T-helper 9 cell (primary cell): ENCODE results near the gene SMPD3.
A peak's percentile ranks its signal among the peaks of the same experiment; 100 is the strongest.

Experiments
- DNase-seq: peaks from one replicate; pipeline ENCODE4 v3.0.0-alpha.2; 2020

SMPD3 gene

DNA sequence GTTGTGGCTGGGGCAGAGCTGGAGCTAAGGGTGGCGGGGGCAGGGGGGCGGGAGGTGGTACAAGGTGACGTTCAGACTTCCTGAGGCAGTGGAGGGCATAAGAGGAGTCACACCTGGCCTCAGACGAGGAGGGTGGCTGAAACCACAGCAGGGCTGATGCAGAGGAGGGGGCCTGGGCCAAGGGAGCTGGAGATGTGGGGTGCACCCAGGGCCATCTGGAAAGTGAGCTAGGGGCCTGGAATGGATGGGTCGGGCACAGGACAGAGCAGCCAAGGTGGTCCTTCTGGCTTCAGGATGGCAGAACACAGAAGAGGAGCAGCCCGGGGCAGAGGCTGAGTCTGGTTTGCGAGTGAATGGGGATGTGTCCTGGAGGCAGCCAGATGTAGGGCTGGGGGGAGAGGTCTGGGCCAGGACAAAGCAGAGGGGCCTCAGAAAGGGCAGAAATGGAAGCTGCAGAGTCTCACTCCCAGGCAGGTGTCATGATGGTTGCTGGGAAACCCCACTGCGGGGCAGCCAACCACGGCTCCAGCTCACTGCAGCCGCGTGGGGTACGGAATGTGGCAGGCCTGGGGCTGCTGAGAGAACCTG, 79.9 kb downstream of the SMPD3 start:
- no peak for DNase-seq

DNA sequence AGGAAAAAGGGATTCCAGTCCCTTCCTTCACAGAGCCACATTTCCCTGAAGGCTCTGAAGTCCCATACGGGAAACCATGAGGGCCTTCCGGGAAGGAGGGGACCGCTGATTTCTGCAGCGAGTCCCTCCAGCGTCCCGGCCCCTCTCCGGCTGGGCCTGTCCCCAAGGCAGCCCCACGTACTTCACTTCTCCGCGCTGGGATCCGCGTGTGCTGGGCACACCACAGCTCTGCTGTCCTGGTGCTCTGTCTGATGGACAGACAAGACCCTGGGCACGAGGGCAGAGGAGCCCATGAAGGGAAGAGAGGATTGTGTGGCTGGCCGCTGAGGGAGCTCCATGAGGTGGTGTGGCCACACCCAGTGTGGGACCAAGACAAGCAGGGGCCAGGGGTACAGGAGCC, 80.4 kb downstream of the SMPD3 start:
- DNase-seq, result no peak

DNA sequence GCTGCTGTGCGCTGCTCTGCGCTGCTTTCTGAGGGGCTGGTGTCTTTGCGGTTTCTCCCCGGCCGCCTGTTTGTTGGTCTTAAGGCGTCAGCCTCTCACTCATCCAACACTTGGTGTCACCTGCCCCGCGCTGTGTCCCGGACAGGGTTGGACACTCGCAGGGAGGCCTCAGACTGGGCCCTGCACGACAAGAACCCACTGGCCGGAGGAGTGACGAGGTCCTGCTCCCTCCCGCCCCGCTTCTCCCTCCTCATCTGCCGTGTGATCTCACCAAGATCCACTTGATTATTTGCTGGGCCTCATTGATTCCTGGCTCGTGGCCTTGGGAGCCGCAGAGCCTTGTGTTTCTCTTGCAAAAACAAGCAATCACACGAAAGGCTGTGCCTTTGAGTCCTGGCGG, 80.9 kb downstream of the SMPD3 start:
- DNase-seq, result no peak

DNA sequence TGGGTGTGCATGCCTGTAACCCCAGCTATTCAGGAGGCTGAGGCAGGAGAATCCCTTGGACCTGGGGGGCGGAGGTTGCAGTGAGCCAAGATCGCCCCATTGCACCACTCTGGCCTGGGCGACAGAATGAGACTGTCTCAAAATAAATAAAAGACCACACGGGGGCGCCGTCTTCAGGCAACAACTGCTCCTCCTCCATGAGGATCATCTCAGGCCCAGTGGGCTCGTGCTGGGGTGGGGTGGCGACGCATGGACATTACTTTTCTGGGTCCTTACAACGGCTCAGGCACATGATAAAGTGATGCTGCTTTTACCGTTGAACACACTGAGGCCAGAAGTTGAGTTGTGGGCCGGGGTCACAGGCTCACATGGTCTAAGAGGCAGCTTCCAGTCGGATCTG, 81.3 kb downstream of the SMPD3 start:
- peak; percentile 34 for DNase-seq

DNA sequence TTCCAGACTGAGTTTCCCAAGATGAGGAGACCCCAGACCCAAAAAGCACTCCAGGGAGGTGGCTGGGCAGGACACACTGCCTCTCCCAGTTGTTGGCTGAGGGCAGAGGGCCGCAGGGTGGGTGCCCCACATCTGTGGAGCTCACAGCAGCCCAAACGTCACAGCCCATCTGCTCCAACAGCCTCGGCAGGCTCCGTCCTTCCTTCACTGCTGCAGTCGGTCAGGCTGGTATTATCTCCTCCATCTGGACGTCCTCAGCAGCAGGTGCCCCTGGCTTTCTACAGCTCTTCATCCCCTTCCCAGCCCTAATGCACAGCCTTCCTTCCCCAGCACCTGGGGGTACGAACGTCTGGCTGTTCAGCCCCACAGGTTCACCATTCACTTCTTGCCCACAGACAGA, 82.2 kb downstream of the SMPD3 start:
- no peak for DNase-seq

DNA sequence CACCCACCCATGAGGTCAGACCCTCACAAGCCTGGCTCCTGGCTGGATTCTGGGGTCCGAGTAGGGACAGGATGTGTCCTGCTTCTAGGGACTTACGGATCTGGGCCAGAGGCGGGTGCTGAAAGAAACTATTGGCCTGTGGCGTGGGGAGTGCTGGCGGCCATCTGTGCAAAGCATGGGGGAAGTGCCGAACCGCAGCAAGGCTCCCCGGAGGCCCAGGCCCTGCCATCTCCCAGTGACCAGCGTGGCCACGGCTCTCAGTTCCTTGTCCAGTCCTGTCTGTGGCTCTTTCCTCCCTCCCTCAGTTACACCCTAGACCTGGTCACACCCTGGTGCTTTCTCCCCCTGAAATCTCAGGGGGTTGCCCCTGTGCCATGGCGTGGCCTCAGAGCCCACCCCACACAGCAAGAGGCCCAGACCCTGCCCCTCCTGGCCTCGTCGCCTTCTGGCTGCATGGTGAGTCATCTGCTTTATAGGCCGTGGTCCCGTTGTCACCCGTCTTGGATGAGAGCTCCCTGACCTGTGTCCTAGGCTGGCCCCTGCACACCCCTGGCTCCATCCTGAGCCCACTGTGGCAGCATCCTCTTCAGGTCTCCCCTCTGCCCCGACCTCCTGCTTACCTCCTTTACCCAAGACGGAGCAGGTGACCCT, 83.0 kb downstream of the SMPD3 start:
- no peak for DNase-seq

DNA sequence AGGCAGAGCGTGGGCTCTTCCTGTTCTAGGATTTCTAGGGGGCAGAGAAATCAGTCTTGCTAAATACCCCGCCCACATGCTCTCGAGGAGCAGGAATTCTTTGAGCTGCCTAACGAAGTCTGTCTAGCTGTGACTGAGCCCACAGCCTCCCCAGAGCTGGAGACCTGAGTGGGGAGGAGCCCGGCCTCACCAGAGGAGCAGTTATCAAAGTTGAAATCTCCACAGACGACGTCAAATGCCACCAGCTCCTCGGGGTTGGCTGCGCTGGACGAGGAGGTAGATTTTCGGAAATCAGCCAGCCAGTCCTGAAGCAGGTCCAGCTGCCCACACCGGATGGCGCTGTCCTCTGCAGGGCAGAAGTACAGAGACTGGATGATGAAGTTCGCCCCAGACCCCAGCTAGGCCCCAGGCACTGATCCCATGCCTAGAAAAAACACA, 83.7 kb downstream of the SMPD3 start:
- no peak for DNase-seq

DNA sequence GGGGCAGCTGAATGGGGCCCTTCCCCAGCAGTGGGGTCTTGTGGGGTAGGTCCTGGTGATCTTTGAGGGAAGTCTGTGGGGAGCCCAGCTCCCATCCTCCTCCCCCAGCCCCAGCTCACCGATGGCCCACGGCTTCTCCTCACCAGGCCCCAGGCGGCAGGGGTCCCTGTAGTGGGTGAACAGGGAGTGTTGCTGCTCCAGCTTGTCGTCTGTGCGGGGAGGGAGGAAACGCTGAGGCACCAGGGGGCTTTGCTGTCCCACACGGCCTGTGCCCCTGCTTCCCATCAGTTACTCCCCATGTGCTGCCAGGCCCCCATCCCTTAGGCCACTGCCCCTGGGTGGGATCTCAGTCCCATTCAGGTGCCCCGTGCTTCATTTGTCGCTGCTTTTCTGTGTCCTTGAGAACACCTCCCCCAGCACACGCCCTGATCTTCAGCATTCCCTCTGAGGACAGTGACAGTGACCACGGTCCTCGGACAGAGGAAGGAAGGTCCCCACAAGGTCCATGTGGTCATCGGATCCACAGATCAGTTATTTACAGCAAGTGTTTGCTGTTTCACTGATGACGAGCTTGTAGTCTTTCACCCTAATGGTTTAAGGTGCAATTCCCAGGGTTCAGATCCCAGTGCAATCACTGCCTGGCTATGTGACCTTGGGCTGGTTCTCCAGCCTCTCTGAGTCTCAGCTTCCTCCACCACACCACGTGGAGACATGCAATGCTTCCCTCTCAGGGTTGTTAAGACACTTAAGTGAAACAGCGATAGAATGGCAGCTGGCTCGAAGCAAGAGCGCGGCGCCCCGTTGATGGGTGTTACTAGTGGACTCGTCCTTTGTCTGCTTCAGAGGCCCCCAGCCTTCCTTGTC, 84.4 kb downstream of the SMPD3 start:
- no peak for DNase-seq

DNA sequence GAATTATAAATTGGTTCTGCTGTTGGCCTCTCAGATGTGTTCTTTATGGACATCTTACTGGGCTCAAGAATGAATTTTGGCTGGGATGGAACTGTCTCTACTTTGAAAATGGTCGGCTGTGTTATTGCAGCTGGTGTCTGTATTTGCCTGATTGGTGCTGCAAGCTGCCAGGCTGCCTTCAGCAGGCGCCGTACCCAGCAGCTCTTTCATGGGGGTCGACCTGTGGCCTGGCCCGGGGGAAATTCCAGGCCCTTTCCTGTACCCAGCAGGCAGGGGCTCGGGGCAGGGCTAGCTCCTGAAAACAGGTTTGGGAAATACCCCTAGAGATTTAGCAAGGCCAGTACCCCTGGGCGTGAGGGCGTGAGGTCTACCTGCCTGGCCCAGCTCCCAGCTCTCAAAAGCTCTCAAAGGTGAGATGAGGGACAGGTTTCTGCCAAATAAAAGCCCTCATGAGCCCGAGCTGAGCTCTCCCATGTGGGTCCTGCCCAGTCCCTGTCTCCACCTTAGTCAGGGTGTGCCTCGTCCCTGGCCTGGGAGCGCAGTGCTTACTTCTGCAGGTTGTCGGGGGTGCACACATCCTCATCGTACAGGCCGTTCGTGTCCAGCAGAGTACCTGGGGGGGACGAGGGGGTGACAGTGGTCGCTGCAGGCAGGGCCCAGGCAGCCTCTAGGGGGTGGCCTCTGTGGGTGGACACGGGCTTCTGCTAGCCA, 85.2 kb downstream of the SMPD3 start:
- no peak for DNase-seq

DNA sequence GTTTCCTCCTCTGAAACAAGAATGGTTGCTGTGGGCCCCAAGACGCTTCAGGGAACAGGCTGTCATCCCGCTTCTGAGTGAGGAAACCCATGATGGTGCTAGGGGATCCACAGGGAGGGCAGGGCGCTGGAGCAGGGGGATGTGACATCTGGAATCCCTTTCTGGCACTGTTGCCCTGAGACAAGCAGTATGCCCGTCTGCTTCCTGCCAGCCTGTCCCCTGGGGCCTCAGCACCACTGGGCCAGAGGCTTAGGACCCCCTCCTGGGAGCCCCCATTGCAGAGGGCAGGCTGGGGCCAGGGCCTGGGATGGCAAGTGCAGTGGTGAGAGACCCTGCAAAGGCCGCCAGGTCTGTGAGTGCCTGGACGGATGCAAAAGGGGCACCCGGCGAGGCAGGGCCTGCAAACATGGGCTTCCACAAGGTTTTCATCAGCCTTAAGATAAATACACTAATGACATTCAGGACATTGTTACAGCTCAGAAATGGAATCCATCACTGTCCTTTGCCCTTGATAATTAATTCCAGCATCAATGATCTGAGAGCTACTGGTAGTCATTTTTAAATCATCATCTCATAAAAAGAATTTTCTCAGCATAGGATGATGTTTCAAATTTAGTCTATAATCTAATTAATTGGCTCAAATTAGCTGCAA, 85.9 kb downstream of the SMPD3 start:
- DNase-seq, result no peak

DNA sequence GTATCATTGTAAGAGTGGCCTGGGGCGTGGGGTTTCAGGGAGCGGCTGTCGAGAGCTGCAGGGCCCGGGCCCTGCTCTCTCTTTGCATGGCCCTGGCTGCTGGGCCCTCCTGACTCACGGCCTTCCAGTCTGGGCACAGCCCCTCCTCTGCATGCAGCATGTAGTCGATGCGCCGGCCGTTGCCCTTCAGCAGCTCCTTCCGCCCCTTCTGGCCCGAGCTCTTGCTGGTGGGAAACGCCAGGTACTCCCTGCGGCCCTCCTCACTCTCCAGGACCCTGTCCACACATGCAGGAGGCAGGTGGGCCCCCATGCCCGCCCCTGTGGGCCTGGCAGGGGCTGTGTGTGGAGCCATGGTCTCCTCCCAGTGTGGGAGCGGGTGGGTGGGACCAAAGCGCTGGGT, 86.8 kb downstream of the SMPD3 start:
- no peak for DNase-seq

DNA sequence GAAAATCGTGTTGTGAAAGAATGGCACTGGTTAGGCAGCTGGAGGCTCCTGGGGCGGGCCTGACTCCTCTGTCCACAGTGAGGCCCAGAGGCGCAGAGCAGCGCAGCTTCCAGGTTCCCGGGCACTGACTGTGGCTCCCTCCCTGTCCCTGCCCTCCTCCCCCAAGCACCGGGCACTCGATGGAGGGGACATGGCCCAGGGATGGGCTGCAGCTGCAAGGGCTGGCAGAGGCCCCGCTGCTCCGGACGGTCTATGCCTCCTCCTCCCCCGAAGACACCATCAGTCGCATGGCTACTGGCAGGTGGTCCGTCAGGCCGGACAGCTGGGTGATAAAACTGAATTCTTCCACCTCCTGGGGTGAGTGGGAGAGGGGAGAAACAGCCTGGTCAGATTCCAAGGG, 87.4 kb downstream of the SMPD3 start:
- DNase-seq, result no peak

DNA sequence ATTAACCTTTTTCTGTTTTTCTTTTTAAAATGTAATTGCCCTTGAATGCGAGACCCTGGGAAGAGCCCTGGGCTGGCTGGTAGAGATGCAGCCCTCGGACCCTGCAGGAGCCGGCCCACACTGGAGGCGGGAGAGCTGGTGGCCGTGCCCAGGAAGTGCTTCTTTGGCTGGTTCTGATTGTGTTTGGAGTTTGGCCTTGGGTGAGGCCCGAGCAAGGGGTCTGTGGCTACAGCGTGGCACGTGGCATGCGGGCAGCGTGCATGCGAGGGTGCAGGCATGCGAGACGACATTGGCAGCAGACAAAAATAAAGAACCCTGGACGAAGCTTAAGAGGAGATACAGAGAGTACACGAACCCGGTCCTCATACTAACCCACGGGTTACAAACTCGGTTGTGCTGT, 87.8 kb downstream of the SMPD3 start:
- DNase-seq, result no peak

DNA sequence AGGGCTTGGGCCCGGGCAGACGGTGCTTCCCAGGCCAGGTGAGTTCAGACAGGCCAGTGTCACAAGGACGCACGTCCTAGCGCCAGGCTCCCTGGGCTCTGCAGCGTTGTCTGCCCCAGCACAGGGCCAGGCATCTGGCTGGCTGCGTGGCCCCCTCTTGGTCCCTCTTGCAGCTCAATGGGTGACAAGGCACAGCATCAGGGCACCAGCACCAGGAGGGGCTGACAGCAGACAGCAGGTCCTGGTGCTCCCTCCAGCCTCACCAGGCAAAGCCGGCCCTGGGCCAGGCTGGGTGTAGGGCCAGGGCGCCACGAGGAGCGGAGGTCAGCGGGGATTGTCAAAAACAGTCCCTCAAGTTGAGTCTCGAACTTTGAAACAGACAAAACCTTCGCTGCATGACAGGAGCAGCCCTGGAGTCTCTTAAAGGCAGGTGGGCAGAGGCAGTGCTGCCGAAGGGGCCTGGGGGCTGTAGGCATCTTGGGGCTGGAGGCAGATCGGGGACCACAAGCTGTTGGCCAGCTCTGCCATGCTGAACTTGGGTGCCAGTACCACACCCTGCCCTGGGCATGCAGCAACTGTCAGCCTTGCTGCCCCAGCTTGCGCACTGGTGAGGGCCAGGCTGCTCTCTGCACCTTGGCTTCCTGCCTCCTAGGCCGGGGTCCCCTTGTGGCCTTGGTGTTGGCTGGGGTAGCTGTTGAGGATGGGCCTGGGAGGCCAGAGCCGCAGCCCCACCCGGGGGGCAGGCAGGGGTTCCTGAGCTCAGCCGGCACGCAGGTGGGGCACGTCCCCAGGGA, 88.7 kb downstream of the SMPD3 start:
- no peak for DNase-seq

DNA sequence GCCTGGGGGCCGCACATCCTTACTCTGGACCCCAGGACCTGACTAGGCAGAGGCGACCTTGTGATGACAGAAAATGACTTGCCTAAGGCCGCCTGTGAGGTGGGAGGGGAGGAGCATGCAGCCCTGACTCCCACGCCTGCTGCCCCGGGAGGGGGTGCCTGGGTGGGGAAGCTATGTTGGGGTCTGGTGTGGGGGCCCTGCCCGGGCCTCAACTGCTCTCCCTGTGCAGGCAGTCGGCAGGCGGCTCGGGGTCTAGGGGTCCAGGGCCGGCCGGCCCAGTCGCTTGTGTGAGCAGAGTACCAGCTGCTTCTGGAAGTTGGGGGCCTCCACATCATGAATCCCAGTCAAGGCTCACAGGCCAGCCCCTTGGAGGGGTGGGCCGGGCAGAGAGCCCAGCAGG, 89.4 kb downstream of the SMPD3 start:
- DNase-seq, result no peak

DNA sequence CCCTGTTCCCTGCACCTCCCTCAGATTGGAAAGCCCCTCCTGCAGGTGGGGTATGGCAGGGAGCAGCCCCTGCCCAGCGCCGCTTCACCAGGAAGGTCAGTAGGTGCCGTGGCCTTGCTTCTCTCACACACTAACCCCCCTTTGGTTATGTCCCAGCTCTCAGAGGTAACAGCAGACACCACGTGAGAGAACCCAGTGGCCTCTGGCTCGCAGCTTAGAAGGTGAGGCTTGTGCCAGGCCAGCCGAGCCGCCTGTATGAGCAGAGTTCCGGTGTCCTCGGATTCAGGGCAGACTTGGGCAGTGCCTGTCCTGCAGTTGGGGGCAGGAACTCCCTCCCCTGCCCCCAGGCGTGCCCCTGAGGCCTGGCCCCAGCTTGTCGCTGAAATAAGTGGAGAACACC, 90.4 kb downstream of the SMPD3 start:
- DNase-seq, result no peak

DNA sequence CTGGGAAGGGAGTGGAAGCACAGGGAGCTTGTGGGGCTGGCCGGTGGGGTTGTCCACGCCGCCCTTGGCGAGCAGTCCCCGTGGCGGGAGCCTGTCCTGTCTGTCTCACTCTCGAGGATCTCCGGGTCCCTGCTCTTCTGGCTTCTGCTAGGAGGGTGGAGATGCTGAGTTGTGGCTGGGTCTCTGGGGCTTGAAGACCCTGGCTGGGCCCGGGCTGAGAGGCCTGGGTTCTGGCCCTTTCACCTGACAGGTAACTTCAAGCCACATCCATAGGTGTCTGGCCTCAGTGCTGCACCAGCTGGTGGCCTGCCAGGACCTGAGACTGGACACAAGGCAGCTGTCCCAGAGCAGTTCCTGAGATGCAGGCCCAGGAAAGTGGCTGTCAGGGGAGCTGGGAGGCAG, 90.8 kb downstream of the SMPD3 start:
- no peak for DNase-seq

DNA sequence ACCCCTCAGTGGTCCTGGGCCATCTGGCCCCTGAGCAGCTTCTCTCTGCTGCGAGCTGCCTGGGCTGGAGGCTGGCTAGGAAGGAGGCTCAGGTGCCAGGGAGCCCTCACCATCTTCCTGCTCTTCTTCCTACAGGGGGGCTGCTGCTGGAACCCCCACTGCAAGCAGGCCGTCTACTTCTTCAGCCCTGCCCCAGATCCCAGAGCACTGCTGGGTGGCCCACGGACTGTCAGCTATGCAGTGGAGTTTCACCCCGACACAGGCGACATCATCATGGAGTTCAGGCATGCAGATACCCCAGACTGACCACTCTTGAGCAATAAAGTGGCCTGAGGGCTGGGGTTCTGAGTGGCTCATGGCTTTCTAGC, 91.4 kb downstream of the SMPD3 start:
- no peak for DNase-seq

DNA sequence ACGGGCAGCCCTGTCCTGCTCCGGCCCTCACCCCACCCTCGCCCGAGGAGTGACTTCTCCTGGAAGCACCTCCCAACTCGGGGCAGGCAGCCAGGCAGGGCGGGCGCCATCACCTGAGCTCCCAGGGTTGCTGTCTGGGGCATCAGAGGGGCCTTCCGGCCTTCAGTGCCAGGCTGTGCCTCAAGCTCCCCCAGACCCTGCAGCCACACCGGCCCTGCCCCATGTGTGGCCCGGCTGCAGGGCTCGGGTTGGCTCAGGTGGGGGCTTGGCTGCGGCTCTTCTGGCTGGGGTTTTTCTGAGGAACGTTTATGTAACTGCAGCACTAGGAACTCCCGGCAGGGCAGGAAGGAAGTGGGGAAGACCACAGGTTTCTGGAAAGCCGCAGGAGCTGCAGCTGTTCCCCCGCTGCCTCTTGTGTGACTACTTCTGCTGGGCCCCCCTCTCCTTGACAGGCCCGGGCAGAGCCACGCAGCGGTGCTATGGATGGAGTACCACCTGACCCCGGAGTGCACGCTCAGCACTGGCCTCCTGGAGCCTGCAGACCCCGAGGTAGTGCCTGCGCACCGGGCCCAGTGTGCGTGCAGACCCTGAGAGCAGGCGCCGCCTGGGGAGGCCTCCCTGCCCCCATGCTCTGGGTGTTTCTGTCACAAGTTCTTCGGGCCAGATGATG, 91.9 kb downstream of the SMPD3 start:
- peak; percentile 59 for DNase-seq

DNA sequence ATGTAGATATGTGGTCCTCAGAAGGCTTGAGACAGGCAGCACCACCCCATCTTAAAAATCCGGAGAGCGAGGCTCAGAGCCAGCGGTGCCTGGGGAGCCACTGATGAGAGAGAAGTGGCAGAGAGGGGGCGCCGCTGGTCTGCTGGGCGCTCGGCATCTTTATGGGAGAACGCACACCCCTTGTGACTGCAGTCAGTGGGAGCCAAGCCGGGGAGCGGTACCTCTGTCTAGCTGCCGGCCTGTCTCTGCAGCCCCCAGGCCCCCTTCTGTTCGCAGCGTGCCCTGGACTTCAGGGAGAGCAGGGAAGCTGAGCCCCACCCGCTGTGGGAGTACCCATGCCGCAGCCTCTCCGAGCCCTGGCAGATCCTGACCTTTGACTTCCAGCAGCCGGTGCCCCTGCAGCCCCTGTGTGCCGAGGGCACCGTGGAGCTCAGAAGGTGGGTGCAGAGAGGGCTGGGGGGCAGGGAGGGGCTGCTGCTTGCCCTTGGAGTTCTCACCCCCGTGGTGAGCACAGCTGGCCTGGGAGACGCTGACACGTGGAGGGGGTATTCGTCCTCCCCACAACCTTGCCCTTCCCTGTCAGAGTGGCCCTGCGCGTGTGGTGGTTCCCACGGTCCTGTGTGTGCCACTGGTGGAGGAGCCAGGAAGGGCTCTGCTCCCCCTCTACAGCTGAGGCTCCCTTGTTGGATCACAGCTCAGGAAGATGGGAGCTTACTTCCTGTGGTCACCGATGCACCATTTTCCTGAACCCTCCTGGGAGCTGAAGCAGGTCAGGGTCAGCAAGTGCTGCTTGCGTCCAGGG, 92.7 kb downstream of the SMPD3 start:
- no peak for DNase-seq

DNA sequence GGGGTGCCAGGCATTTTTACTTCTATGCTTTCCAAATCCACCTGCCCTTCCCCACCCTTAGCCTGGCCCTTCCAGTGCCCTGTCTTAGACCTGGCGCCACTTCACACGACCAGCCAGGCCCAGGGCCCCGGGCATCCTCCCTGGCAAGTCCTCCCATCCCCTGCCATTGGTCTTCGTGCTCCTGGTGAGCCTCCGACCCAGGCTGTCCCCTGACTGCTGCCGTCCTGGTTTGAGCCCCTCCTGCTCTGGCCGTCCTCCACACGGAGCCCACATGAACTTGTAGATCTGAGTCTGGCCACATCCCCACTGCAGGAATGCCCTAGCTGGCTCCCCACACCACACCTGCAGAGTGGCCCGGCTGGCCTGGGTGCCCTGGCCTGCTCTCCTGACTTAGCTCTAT, 93.5 kb downstream of the SMPD3 start:
- no peak for DNase-seq
